SU-DHL-6 (cell line): ENCODE measurements around the gene PHETA1.

Experiments
- H2AFZ ChIP-seq: fragments of 200-600 bp; sonication (generic); 2 replicates; pipeline ENCODE4 v1.6.1; 2014; ENCODE audit warnings: low read depth, mild to moderate bottlenecking, moderate library complexity, mixed read lengths, antibody characterized with exemption, low read length; ENCODE audit not compliant: severe bottlenecking
- H3F3A ChIP-seq: fragments of 200-600 bp; shearing (Covaris generic); 2 replicates; pipeline ENCODE4 v1.6.0; 2016; ENCODE audit warnings: antibody characterized with exemption, mild to moderate bottlenecking; ENCODE audit not compliant: insufficient read depth
- H3K27ac ChIP-seq: fragments of 200-600 bp; sonication (generic); 2 replicates; pipeline ENCODE4 v1.5.1; 2016; ENCODE audit warnings: low read depth, mild to moderate bottlenecking, low read length, moderate library complexity, mixed read lengths
- H3K27me3 ChIP-seq: fragments of 200-600 bp; sonication (generic), shearing (Covaris generic); 2 replicates; pipeline ENCODE4 v1.6.0; 2014; ENCODE audit warnings: mild to moderate bottlenecking, low read length
- H3K36me3 ChIP-seq: fragments of 200-600 bp; sonication (generic); 2 replicates; pipeline ENCODE4 v1.6.1; 2014; ENCODE audit warnings: mild to moderate bottlenecking, low read length, mixed read lengths
- H3K4me2 ChIP-seq: fragments of 300-600, 200-600 bp; shearing (Covaris generic), sonication (generic); 2 replicates; pipeline ENCODE4 v1.6.0; 2014; ENCODE audit warnings: low read length, low read depth, mild to moderate bottlenecking; ENCODE audit not compliant: poor library complexity, severe bottlenecking
- H3K4me3 ChIP-seq: fragments of 200-600 bp; sonication (generic); 2 replicates; pipeline ENCODE4 v1.5.1; 2014; ENCODE audit warnings: antibody characterized with exemption, low read length, mild to moderate bottlenecking, mixed read lengths; ENCODE audit not compliant: insufficient read depth, poor library complexity, severe bottlenecking
- H3K79me2 ChIP-seq: fragments of 200-600 bp; sonication (generic); 2 replicates; pipeline ENCODE4 v1.6.1; 2014; ENCODE audit warnings: mild to moderate bottlenecking, low read length, moderate library complexity; ENCODE audit not compliant: insufficient read depth
- H3K9ac ChIP-seq: fragments of 200-600 bp; sonication (generic); 2 replicates; pipeline ENCODE4 v1.7.0; 2014; ENCODE audit warnings: mild to moderate bottlenecking, low read length
- H3K9me2 ChIP-seq: fragments of 200-600 bp; sonication (generic); replicated peaks from 2 replicates; pipeline ENCODE4 v1.6.1; 2014; ENCODE audit warnings: low read length; ENCODE audit not compliant: insufficient read depth
- H3K9me3 ChIP-seq: fragments of 200-600 bp; sonication (generic); 2 replicates; pipeline ENCODE4 v1.6.1; 2014; ENCODE audit warnings: low read length, mixed read lengths; ENCODE audit not compliant: insufficient read depth
- H4K20me1 ChIP-seq: fragments of 200-600 bp; sonication (generic); 2 replicates; pipeline ENCODE4 v1.6.1; 2014; ENCODE audit warnings: low read depth, mild to moderate bottlenecking, antibody characterized with exemption, low read length, moderate library complexity, mixed read lengths
- CTCF ChIP-seq: fragments of 200-600 bp; sonication (generic); IDR thresholded peaks from one replicate; pipeline ENCODE4 v1.5.1; 2017; ENCODE audit warnings: antibody characterized with exemption, mild to moderate bottlenecking, low read length, moderate library complexity; ENCODE audit not compliant: insufficient read depth, poor library complexity, severe bottlenecking
- EZH2phosphoT487 ChIP-seq: fragments of 200-600 bp; sonication (generic), shearing (Covaris generic); conservative IDR thresholded peaks from 2 replicates; pipeline ENCODE4 v1.6.1; 2018; ENCODE audit warnings: mild to moderate bottlenecking, antibody characterized with exemption, low read length, moderate library complexity, mixed read lengths

PHETA1 gene

GRCh38 chr12:111394480-111394879 is 25.6 kb upstream of the PHETA1 start:
- Histone ChIP-seq H3K27me3 (no peaks in the 10 kb centered on the region), H3K36me3 (no peaks in the 10 kb centered on the region), H3K9me2 (no peaks in the 10 kb centered on the region), H3F3A (no peaks in the 10 kb centered on the region), H3K27ac (no peak overlapping the region), H3K9ac (no peak overlapping the region), H3K4me2 (no peak overlapping the region), H3K4me3 (no peak overlapping the region), H3K79me2 (no peaks in the 10 kb centered on the region), H4K20me1 (no peaks in the 10 kb centered on the region), H3K9me3 (no peaks in the 10 kb centered on the region), H2AFZ (no peak overlapping the region)
- TF ChIP-seq CTCF (no peak), EZH2phosphoT487 (no peak)

GRCh38 chr12:111393700-111394300 is 24.9 kb upstream of the PHETA1 start:
- no peak overlapping the region for H3K4me2 ChIP-seq

GRCh38 chr12:111390910-111391309 is 22.0 kb upstream of the PHETA1 start:
- no peaks in the 10 kb centered on the region for H4K20me1 ChIP-seq
- no peak overlapping the region for H3K4me2 ChIP-seq
- no peaks in the 10 kb centered on the region for H3K9me3 ChIP-seq
- TF ChIP-seq EZH2phosphoT487 (no peak), CTCF (no peak)
- H3K36me3 ChIP-seq: no peaks in the 10 kb centered on the region
- no peaks in the 10 kb centered on the region for H3K79me2 ChIP-seq
- no peak overlapping the region for H3K27ac ChIP-seq
- H3F3A ChIP-seq: no peaks in the 10 kb centered on the region
- no peak overlapping the region for H3K4me3 ChIP-seq
- no peaks in the 10 kb centered on the region for H3K27me3 ChIP-seq
- no peak overlapping the region for H3K9ac ChIP-seq
- no peaks in the 10 kb centered on the region for H3K9me2 ChIP-seq
- no peak overlapping the region for H2AFZ ChIP-seq

More at GRCh38 chr12:111393700-111394300, 24.9 kb upstream of the PHETA1 start:
- Histone ChIP-seq H3F3A (no peaks in the 10 kb centered on the region), H2AFZ (no peak overlapping the region), H3K27me3 (no peaks in the 10 kb centered on the region), H3K27ac (no peak overlapping the region), H3K4me3 (no peak overlapping the region), H3K9me3 (no peaks in the 10 kb centered on the region), H3K9me2 (no peaks in the 10 kb centered on the region), H3K9ac (no peak overlapping the region), H3K36me3 (no peaks in the 10 kb centered on the region), H3K79me2 (no peaks in the 10 kb centered on the region), H4K20me1 (no peaks in the 10 kb centered on the region)
- no peak for TF ChIP-seq EZH2phosphoT487
- no peak for TF ChIP-seq CTCF
